Brain pericyte (primary cell): Measurements from ENCODE around the gene ANKRD40CL.
"Not testable (repeated sequence)": the region's sequence is repeated elsewhere in the genome, so short reads cannot be mapped to it uniquely, and the experiment has no call there.

Source experiments
- DNase-seq: peaks from one replicate; pipeline ENCODE4 v3.0.0-alpha.2; 2012; ENCODE audit warnings: low read depth, low spot score

The ANKRD40CL gene, protein sequence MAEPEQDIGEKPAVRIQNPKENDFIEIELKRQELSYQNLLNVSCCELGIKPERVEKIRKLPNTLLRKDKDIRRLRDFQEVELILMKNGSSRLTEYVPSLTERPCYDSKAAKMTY

GRCh38 chr17:50767446-50767845, at the start of gene ANKRD40CL:
Gene ANKRD40CL, minus strand, starts transcription at chr17:50767518. Its CDS starts 605 bp downstream, at chr17:50766913.
- no peak for DNase-seq

- no peak for DNase-seq
These were observed 49.0 kb upstream of the ANKRD40CL start for GRCh38 chr17:50816271-50816670.

DNA sequence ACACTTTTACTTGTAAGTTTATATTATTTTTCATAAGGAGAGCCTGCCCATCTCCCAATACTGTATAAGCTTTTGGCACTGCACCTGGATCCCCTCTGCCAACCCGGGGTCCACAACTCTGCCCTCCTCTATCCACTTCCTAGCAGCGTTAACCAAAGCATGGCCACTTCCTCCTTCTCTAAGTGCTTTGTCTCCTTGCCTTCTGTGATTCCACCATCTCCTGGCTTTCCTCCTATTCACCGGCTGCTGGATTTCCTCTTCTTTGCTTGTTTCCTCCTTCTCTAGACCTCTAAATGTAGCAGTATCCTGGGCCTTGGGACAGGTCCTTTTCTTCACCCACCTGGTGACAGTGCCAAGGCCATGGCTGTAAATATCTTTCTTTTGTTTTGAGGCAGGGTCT, 48.1 kb upstream of the ANKRD40CL start:
- no peak for DNase-seq

DNA sequence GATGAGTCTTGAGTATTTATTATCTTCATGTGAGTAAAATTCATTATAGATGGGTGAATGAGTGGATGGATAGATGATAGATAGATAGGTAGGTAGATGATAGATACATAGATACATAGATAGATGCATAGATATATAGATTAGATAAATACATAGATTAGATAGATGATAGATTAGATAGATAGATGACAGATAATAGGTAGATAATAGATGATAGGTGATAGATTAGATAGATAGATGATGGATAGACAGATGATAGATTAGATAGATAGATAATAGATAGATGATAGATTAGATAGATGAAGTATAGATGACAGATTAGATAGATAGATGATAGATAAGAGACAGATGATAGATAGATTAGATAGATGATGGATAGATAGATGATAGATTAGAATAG, 46.3 kb upstream of the ANKRD40CL start:
- DNase-seq: no peak

- no peak for DNase-seq
These were observed 41.6 kb upstream of the ANKRD40CL start for GRCh38 chr17:50808888-50809287.

GRCh38 chr17:50808413-50808812, 41.1 kb upstream of the ANKRD40CL start:
- DNase-seq: no peak

- no peak for DNase-seq
These were observed 40.4 kb upstream of the ANKRD40CL start for GRCh38 chr17:50807675-50808074.

- DNase-seq: no peak
These were observed 39.7 kb upstream of the ANKRD40CL start for GRCh38 chr17:50807009-50807408.

DNA sequence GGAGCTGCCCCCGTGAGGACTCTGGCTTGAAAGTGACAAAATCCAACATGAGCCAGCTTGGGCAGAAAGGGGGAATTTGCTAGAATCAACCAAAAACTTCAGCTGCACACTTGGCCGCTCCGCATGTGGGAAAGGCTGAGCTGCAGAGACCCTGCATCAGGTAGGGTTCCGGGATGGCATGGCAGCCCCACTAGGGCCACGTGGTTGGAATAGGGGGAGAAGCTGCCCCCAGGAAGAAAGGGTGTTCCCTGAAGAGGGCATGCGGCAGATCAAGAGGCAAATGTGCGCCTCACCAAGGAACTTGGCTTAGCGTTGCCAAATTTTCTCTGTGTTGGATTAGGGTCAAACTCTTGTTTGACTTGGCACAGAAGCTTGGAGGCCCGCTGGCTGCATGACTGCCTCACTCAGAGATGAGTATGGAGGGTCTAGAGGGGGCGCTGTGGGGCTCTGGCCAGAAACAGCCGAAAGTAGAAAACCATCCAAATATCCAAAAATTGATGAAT, 38.9 kb upstream of the ANKRD40CL start:
- DNase-seq: no peak

DNA sequence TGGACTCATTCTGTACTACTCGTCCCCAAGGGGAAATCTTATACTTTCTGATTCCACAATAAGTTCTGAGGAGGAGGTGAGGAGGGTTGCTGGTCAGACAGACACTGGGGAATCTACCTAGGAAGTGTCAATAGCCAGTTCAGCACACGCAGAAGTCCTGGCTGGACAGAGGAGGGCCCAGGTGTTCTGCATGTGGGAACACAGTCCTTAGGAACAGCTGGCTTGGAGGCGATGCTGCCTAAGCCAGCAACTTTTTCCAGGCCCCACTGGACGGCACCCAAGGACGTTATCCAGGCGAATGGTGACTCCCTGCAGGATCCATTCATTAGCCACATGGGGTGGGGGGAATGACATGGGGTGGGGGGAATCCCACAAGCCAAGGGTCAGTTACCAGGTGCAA, 38.2 kb upstream of the ANKRD40CL start:
- no peak for DNase-seq

DNA sequence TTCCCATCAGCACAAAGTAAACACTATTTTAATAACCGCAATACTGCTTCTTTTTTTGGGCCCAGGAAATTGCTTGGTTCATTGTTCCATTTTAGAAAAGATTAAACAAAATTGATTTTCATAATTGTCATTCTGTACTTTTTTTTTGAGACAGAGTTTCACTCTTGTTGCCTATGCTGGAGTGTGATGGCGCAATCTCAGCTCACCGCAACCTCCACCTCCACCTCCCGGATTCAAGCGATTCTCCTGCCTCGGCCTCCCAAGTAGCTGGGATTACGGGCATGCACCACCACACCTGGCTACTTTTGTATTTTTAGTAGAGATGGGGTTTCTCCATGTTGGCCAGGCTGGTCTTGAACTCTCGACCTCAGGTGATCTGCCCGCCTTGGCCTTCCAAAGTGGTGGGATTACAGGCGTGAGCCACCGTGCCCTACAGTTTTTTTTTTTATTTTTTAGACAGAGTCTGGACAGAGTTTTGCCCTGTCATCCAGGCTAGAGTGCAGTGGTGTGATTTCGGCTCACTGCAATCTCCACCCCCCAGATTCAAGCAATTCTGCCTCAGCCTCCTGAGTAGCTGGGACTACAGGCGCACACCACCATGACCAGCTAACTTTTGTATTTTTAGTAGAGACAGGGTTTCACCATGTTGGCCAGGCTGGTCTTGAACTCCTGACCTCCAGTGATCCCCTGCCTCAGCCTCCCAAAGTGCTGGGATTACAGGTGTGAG, 37.6 kb upstream of the ANKRD40CL start:
- DNase-seq: not testable (repeated sequence)

- no peak for DNase-seq
These were observed 36.4 kb upstream of the ANKRD40CL start for GRCh38 chr17:50803676-50804075.

GRCh38 chr17:50802609-50803571, 35.6 kb upstream of the ANKRD40CL start:
- no peak for DNase-seq

- DNase-seq: no peak
These were observed 32.9 kb upstream of the ANKRD40CL start for GRCh38 chr17:50800196-50800700.

DNA sequence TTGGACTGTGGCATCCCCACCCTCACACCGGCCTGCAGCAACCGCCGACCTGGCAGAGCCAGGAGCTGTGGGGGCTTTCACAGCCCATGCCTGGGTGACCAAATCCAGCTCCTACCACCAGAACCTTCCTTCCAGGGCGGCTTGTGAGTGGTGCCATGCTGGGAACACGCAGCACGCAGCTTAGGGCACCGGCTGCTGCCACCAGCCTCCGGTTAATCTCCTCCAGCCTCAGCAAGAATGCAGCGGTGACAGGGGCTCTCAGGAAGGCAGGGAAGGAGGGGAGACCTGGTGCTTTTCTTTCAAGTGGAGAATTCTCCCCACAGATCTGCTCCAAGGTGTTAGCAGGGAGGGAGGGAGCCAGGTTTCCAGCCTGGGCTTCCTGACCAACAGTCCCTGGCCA, 32.3 kb upstream of the ANKRD40CL start:
- no peak for DNase-seq

- no peak for DNase-seq
These were observed 31.3 kb upstream of the ANKRD40CL start for GRCh38 chr17:50798424-50799288.

DNA sequence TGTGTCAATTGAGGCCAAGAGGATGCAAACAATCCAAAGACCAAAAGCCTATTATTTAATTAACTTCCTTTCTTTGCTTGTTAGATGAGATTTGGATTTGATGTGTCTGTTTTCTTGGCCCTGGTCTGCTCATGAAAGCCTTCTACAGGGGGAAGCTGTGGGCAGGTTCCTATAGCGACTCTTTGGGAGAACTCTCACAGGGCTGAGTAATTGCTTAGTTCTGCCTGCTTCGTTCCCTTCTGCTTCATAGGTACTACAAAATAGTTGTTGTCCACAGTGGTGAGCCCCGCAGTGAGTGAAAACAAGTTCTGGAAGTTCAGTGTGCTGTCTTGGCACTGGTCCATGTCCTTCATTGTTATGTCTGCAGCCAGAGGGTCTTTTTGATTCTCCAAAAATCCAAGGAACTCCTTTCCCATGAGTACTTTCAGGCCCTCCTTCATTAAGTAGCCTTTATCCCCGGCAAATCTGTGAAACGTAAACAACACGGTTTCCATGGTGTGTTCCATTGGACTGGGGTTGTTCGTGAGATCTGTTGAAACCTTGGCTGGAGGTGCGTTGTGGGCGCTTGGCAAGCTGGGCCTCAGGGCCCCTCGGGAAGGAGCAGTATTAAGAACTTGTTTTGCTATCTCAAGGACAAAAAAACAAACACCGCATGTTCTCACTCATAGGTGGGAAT, 30.0 kb upstream of the ANKRD40CL start:
- DNase-seq: no peak

- DNase-seq: no peak
These were observed 27.0 kb upstream of the ANKRD40CL start for GRCh38 chr17:50794361-50794760.

DNA sequence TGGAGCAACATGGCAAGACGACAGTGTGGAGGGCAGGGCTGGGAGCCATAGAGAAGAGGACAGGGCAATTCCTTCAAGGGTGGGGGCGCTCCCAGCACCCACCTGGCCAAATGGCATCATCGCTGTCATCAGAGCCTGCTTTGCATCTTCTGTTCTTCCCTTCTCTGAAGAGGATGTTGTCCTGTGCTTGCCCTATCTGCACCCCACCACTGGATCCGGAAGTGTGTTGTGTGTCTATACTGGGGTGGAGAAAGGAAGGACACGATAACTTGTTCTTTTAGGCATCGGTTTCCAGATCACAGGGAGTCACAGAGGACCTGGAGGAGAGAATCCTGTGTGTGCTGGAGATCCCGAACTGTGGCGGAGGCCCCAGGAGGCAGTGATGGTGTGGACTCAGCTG, 25.7 kb upstream of the ANKRD40CL start:
- no peak for DNase-seq

- no peak for DNase-seq
These were observed 24.8 kb upstream of the ANKRD40CL start for GRCh38 chr17:50792132-50792531.
